Kidney tubule cell (primary cell): ENCODE measurements around the gene CSGALNACT2.

ENCODE experiments used
- DNase-seq: peaks from one replicate; pipeline ENCODE4 v3.0.0-alpha.2; 2018; ENCODE audit warnings: low spot score

The CSGALNACT2 gene

DNA sequence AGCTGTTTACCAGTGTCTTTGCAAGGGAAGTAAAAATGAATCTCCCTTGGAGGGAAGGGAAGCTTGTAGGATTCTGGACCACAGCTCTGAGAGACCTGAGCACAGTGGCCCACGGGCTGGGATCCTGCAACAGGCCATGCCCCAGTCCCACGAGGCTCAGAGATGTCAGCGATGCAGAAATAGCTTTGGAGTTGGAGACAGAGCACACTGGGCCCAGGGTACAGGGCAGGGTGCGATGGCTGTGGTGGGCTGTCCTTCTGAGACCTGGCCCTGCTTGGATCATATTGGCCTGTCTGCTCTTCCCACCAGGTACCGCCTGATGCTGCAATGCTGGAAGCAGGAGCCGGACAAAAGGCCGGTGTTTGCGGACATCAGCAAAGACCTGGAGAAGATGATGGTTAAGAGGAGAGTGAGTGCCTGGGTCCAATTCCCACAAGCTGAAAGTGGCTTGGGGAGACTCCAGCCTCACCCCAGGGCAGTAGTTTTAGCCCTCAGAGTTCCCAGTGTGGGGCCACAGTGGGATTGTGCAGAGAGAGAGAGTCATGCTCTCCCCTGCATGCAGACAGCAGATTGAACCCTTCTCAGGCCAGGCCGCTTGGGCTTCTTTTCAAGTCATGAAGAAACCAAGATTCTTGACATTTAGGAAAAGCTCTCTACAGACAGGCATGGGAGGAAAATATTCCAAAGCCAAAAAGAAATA, 13.5 kb upstream of the CSGALNACT2 start:
- DNase-seq, result no peak

- no peak for DNase-seq
These were observed 12.9 kb upstream of the CSGALNACT2 start for GRCh38 chr10:43125274-43125845.

GRCh38 chr10:43125881-43126731, 12.1 kb upstream of the CSGALNACT2 start:
- no peak for DNase-seq

- DNase-seq, result no peak
These were observed 11.4 kb upstream of the CSGALNACT2 start for GRCh38 chr10:43126759-43127424.

DNA sequence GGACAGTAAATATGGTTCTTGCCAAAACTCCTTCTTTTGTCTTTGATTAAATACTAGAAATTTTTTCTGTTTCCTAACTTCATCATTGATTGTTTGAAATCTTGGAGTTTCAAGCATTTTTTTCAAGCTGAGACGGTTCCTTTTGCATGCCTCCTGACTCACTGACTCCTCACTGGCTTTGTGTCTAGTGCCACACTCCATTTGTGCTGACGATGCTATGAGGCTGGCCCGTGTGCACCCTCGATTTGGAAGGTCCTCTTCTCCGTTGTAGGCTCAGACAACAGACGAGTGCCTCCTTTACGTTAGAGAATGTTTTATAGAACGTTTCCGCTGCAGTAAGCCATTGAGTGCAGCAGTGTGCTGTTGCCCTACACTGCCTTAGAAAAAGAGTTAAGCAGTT, 10.8 kb upstream of the CSGALNACT2 start:
- DNase-seq, result no peak

DNA sequence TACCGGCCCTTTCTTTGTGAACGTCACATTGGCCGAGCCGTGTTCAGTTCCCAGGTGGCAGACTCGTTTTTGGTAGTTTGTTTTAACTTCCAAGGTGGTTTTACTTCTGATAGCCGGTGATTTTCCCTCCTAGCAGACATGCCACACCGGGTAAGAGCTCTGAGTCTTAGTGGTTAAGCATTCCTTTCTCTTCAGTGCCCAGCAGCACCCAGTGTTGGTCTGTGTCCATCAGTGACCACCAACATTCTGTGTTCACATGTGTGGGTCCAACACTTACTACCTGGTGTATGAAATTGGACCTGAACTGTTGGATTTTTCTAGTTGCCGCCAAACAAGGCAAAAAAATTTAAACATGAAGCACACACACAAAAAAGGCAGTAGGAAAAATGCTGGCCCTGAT, 9.9 kb upstream of the CSGALNACT2 start:
- peak; percentile 19 for DNase-seq

DNA sequence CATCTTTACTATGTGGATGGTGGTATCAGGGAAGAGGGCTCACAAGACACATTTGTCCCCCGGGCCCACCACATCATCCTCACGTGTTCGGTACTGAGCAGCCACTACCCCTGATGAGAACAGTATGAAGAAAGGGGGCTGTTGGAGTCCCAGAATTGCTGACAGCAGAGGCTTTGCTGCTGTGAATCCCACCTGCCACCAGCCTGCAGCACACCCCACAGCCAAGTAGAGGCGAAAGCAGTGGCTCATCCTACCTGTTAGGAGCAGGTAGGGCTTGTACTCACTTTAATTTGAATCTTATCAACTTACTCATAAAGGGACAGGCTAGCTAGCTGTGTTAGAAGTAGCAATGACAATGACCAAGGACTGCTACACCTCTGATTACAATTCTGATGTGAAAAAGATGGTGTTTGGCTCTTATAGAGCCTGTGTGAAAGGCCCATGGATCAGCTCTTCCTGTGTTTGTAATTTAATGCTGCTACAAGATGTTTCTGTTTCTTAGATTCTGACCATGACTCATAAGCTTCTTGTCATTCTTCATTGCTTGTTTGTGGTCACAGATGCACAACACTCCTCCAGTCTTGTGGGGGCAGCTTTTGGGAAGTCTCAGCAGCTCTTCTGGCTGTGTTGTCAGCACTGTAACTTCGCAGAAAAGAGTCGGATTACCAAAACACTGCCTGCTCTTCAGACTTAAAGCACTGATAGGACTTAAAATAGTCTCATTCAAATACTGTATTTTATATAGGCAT, 9.1 kb upstream of the CSGALNACT2 start:
- DNase-seq, result peak; percentile 80

DNA sequence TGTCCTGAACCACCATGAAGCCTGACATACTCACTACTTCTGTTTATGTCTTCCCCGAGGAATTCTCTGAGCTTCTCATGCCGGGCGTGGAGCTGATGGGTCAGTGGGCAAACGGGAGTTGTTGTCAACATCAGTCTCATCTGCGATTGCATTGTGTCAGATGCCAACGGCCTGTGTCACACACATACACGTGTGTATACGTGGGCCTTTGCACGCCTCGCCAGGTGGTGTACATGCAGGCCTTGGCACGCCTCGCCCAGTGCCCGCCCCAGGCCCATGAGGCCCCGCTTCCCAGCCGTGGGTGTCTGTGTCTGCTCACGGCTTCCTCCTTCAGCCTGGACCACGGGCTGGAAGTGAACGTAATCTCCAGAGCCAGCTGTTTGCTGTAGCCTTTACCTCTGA, 7.5 kb upstream of the CSGALNACT2 start:
- DNase-seq, result no peak

- no peak for DNase-seq
These were observed 7.0 kb upstream of the CSGALNACT2 start for GRCh38 chr10:43131256-43131655.

- DNase-seq, result no peak
These were observed 6.3 kb upstream of the CSGALNACT2 start for GRCh38 chr10:43131906-43132305.

DNA sequence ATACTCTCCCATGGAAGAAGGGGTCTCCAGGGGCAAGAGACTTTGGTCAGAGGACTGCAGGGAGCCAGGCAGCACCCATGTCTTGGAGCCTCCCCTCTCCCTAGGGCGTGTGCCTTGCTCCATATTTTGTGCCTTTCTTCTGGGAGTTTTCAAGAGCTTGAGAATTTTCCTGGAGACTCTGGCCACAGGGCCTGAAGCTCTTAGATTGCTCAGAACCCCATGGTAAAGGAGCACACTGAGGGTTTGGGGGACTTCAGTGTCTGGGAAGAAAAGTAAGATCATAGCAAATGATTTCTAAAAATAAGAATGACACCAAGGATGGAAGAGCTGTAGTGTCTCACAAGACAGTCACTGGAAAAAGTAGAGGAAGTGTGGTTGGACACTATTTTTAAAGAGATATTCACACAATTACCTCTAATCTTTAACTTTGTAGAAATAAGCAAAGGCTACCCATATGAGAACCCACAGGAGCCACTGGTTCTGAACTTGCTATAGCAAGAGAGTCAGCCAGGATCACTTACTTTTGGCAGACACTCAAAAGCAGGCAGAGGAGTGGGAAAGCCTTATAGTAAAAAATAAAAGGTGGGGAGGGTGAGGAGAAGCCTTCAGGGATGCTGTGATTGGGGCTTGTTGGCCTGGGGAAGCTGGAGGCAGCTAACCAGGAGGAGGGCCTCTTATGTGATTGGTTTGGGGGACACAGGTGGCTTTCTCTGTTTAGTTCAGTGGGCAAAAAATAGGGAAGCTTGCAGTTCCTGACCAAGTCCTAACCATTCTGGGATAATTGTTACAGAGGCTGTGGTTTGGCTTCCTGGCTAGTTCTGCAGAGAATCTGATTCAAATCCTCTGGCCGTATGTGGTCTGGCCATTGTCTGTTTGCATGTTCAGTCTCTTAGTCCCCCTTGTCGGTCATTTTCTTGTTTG, 5.1 kb upstream of the CSGALNACT2 start:
- no peak for DNase-seq

DNA sequence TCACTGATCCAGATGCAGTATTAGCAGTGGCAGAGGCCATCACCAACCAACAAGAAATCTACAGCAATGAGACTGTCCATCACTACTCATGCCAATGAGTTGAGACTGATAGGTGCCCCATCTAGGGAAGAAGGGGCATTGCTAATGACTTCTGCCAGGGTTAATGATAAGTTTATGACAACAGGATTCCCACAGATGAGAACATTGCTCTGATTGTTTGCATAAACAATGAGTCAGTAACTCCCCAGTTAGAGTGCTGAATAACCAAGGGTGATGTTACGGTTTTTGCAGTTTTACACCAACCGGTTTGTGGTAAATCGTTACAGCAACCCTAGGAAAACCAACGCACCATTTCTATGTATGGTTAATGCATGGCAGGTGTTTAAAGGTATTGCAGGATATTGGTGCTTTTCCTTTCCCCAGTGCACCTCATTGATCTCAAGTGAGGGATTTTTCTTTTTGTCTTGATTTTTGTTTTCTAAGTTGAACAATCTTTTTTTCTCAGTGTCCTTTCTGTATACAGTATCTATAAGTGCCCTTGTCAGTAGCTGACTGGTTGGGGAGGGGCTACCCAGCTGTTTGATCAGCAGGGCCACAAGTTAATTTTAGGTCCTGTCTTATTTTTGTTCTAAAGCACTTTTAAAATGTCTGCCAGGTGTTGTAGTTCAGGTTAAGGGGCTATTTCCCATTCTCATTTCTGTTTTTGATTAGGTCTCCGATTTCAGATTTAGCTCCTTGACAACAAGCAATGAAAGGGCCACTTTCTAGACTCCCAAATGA, 3.9 kb upstream of the CSGALNACT2 start:
- peak; percentile 57 for DNase-seq

DNA sequence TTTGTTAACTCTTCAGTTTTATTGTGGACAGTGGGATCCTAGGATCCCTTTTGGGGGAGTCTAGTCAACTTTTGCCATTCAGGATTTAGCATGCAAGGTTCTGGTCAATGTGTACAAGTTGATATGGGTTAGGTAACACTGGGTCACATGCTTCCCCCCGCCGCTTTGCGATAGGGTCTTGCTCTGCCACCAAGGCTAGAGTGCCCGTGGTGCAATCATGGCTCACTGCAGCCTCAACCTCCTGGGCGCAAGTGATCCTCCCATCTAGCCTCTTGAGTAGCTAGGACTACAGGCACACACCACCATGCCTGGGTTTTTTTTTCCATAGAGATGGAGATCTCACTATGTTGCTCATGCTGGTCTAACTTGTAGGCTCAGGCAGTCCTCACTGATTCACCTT, 3.2 kb upstream of the CSGALNACT2 start:
- DNase-seq, result no peak

DNA sequence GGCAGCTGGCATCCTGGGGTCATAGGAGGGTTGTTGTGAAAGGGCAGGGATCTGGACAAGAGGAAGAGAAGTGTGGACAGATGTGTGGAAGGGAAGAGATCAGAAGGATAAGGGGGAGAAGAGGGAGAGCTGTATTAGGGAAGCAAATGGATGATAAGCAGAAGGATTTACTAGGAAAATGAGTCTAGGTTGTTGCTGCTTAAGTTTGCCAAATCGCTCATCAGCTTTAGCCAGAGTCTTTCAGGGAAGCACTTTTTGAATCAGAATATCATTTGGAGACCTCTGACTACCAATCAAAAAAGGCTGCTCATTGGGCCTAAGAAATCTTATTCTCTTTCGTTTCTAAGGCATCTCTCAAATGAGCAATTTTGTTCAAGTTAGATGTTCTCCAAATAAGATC, 2.6 kb upstream of the CSGALNACT2 start:
- DNase-seq, result no peak

- DNase-seq, result no peak
These were observed 1.8 kb upstream of the CSGALNACT2 start for GRCh38 chr10:43136432-43136831.

DNA sequence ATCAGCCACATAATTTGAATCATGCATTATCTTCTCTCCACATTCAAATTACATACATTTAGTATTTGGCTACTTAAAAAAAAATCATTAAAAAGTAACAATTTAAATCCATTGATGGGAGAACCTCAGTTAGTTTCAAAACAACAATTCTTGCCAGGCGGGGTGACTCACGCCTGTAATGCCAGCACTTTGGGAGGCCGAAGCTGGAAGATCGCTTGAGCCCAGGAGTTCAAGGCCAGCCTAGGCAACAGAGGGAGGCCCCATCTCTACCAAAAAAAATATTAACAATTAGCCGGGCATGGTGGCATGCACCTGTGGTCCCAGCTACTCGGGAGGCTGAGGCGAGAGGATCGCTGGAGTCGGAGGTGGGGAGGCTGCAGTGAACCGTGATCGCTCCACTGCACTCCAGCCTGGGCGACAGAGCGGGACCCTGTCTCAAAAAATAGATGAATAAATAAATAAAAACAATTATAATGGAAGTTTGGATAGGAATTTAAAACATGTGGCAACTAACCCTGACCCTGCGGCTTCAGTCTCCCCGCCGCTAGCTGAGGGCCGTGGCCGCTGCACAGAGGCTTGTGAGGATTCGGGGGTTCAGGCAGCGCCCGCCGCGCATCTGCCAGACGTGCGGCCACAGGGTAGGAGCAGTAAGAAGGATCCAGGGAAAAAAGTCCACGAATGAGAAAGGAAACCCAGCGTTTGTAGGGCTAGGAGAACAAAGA, 1.1 kb upstream of the CSGALNACT2 start:
- no peak for DNase-seq

- peak; percentile 46 for DNase-seq
These were observed 576 bp upstream of the CSGALNACT2 start for GRCh38 chr10:43137717-43138020.

GRCh38 chr10:43138757-43139241, 554 bp downstream of the CSGALNACT2 start:
- DNase-seq, result peak; percentile 54

GRCh38 chr10:43141421-43141820, 3.2 kb downstream of the CSGALNACT2 start:
- DNase-seq, result no peak
